Psoas muscle (tissue), 8 donors: Measurements from ENCODE around the gene WLS. TPM values are rescaled to one million over a fixed set of nuclear protein-coding genes. Genes with fewer than 3 reads are reported as not detected.
A peak's percentile ranks its signal among the peaks of the same experiment; 100 is the strongest.

Experiments
- ATAC-seq, 4 donors: fragments of 200-7000 bp; cut with Tn5 transposase; one replicate each; pipeline ENCODE4 v1.9.1; 2020; ENCODE audit warnings: moderate library complexity in 3 of 4, mild to moderate bottlenecking in 2 of 4
- DNase-seq, 2 donors: peaks; one replicate each; pipeline ENCODE4 v3.0.0-alpha.2; 2020
- H3K27ac ChIP-seq: fragments of 200-600 bp; one replicate; pipeline ENCODE4 v1.8.0; 2022
- H3K27me3 ChIP-seq, 3 donors: fragments of 200-600 bp in 1 of 3; one replicate each; pipeline versions ENCODE4 v1.6.1 to v1.8.0; 2013 to 2022; ENCODE audit warnings: low read length in 2 of 3, mild to moderate bottlenecking in 2 of 3, moderate library complexity in 1 of 3; ENCODE audit not compliant: insufficient read depth in 3 of 3
- H3K36me3 ChIP-seq, 2 donors: fragments of 200-600 bp in 1 of 2; one replicate each; pipeline versions ENCODE4 v1.6.1 to v1.8.0; 2013 to 2022; ENCODE audit warnings: low read depth in 1 of 2, mild to moderate bottlenecking in 1 of 2, moderate library complexity in 1 of 2; ENCODE audit not compliant: insufficient read depth in 1 of 2
- H3K4me1 ChIP-seq: fragments of 200-600 bp; one replicate; pipeline ENCODE4 v1.8.0; 2022
- H3K4me3 ChIP-seq: fragments of 200-600 bp; one replicate; pipeline ENCODE4 v1.8.0; 2022; ENCODE audit warnings: mild to moderate bottlenecking
- H3K9me3 ChIP-seq: fragments of 200-600 bp; one replicate; pipeline ENCODE4 v1.8.0; 2022
- CTCF ChIP-seq: fragments of 200-600 bp; IDR thresholded peaks from one replicate; pipeline ENCODE4 v1.8.0; 2022; ENCODE audit warnings: antibody characterized with exemption
- WGBS, 3 donors: extraction: QIAGEN DNeasy Blood & Tissue Kit; methylation state at CpG; one replicate each; pipeline versions ENCODE4 v1.1.6 to v1.1.7; 2013; 5-methylcytosine and 5-hydroxymethylcytosine counted together
- intact Hi-C, 2 donors: fragments of 100-400 bp; cut with DNase I; formaldehyde crosslinking; loops; one replicate each; pipeline versions ENCODE4 v1.11.0 to v1.14.2; 2022
- polyA plus RNA-seq, 3 donors: library from polyadenylated mRNA; stranded (reverse); fragments of 200-250 nt; gene quantifications; one replicate each; pipeline ENCODE4 v1.2.3, GENCODE V29; 2013
- total RNA-seq, 4 donors: library from RNA; stranded (reverse); fragmentation: NEBNext Ultra II Directional in 2 of 4; extraction: Animal tissue kit (Norgen Biotek cat#: 25700) in 2 of 4; gene quantifications; one replicate each; pipeline versions ENCODE4 v1.2.1 to v1.2.4, GENCODE V29; 2021 to 2023
- donor health status: healthy with polysubstance abuse.
- donor health status: DM: no; HTN: no; CAD: no; lungs with moderate emphysema.
- donor health status: Bipolar disorder and iron deficiency.
- donor health status: healthy.
- donor health status: DM: yes; HTN: yes; CAD: no.
- donor health status: DM: no; HTN: no; CAD: no.
- donor health status: DM: no; HTN: no; CAD: no.
- donor health status: DM: yes; HTN: yes; CAD: no.

Gene WLS
- total and polyA plus RNA-seq, 7 donors: 3.1 to 32.3 (median 15.2) TPM

DNA sequence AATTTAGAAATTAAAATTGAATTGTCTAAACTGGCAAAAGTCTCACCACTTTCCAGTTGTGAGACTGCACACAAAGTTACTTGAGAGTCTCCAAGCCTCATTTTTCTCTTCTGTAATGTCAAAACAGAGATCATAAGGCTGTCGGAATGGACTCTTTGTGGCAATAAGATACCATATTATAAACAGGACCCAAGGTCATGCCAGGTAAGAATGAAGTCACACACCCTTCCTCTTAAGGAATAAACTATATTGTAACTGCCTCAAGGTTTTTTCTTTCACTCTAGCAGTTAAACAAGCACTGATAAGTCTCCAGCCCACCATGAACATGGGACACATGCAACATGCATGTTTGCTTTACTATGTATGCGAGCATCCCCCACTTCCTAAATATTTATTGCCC, 131.8 kb downstream of the WLS start:
- no peak for DNase-seq

GRCh38 chr1:68093737-68094136, 138.6 kb downstream of the WLS start:
- intact Hi-C loops: no loop called here
- no peak for TF ChIP-seq CTCF
- no peaks in the 10 kb centered on the region for H3K9me3 ChIP-seq
- H3K4me1 ChIP-seq: no peaks in the 10 kb centered on the region
- no peaks in the 10 kb centered on the region for H3K27me3 ChIP-seq
- H3K4me3 ChIP-seq: no peak overlapping the region
- DNase-seq (no peak), ATAC-seq (peak in 1 of 4 donors; percentile 56)
- H3K27ac ChIP-seq: no peak overlapping the region
- no peaks in the 10 kb centered on the region for H3K36me3 ChIP-seq

More for the DNA sequence above, 131.8 kb downstream of the WLS start:
- Histone ChIP-seq H3K27ac (no peak overlapping the region), H3K9me3 (no peaks in the 10 kb centered on the region), H3K4me3 (no peak overlapping the region), H3K27me3 (no peaks in the 10 kb centered on the region), H3K36me3 (no peaks in the 10 kb centered on the region), H3K4me1 (peaks cover 7% of the 10 kb centered on the region)
- no peak for ATAC-seq
- no peak for TF ChIP-seq CTCF
- intact Hi-C loops: no loop called here
- WGBS, 3 donors: 91 to 98% (median 96%) methylated on average over 2 of the region's 2 CpGs

DNA sequence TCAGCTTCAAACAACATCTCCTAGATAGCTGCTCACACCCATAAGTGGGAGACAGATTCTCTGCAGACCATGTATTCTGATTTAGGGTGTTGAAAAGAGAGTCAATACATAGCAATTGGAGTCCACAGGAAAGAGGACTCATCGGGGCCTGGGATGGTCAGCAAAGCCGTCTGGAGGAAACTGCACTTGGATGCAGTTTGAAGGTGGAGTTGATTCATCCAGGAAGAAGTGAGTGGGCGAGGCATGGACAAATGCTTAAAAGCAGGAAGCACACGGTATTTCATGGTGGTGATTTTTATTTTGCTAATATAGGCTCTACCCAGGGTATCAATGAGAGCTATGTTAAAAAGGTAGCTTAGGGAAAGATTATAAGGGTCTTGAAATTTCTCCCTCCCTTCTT, 145.1 kb downstream of the WLS start:
- DNase-seq: no peak
- no peak for TF ChIP-seq CTCF

DNA sequence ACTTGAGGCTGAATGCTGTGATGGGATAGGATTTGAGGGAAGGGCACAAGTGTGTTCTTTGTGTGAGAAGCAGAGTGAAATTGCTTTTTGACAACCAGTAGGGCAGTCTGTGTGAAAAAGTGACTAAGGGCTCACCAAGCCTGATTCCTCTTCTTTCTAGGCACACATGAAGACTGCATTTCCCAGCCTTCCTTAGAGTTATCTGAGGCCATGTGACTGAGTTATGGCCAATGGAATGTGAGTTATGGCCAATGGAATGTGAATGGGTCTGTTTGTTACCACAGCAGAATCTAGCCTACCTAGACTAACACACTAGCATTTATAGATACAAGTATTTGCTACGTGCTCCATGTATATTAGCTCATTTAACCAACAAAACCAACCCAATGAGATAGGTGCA, 146.6 kb downstream of the WLS start:
- no peaks in the 10 kb centered on the region for H3K4me1 ChIP-seq
- intact Hi-C loops: no loop called here
- no peak for TF ChIP-seq CTCF
- H3K27me3 ChIP-seq: no peaks in the 10 kb centered on the region
- DNase-seq: no peak
- H3K27ac ChIP-seq: no peak overlapping the region
- H3K4me3 ChIP-seq: no peak overlapping the region
- no peaks in the 10 kb centered on the region for H3K36me3 ChIP-seq
- H3K9me3 ChIP-seq: no peaks in the 10 kb centered on the region
- WGBS, 3 donors: 91 to 98% (median 91%) methylated on average over 1 of the region's 1 CpG
- no peak for ATAC-seq

More for the DNA sequence above, 145.1 kb downstream of the WLS start:
- Histone ChIP-seq H3K9me3 (no peaks in the 10 kb centered on the region), H3K36me3 (no peaks in the 10 kb centered on the region), H3K27me3 (no peaks in the 10 kb centered on the region), H3K27ac (no peak overlapping the region), H3K4me3 (no peak overlapping the region), H3K4me1 (no peaks in the 10 kb centered on the region)
- 73 to 77% (median 74%) methylated on average over 4 of the region's 4 CpGs for WGBS, 3 donors
- intact Hi-C loops: no loop called here
- no peak for ATAC-seq

- intact Hi-C loops: no loop called here
- H3K27me3 ChIP-seq: no peaks in the 10 kb centered on the region
- H3K4me3 ChIP-seq: no peak overlapping the region
- no peaks in the 10 kb centered on the region for H3K4me1 ChIP-seq
- no peaks in the 10 kb centered on the region for H3K9me3 ChIP-seq
- H3K36me3 ChIP-seq: no peaks in the 10 kb centered on the region
- WGBS, 3 donors: 45 to 72% (median 50%) methylated on average over 2 of the region's 2 CpGs
- H3K27ac ChIP-seq: no peak overlapping the region
- DNase-seq: no peak
- ATAC-seq: no peak
- no peak for TF ChIP-seq CTCF
These were observed 148.6 kb downstream of the WLS start for GRCh38 chr1:68083686-68084085.
